Stimulated activated CD8-positive, alpha-beta memory T cell treated with anti-CD3 and anti-CD28 coated beads, Interleukin-15, amount 100 ng/mL, for 4 hours (primary cell): ENCODE results near the gene LRP1B.

Source experiments
- DNase-seq, 2 donors: peaks; one replicate each; pipeline ENCODE4 v3.0.0-alpha.2; 2020; ENCODE audit warnings: low read depth in 2 of 2

LRP1B gene

GRCh38 chr2:141517180-141517851 is 613.5 kb downstream of the LRP1B start:
- no peak for DNase-seq

- DNase-seq, result no peak
Measured at GRCh38 chr2:141515931-141516330, 614.9 kb downstream of the LRP1B start.

- DNase-seq, result no peak
Measured at GRCh38 chr2:141513853-141514252, 617.0 kb downstream of the LRP1B start.

GRCh38 chr2:141508806-141509595 is 621.8 kb downstream of the LRP1B start:
- DNase-seq, result no peak

GRCh38 chr2:141508086-141508752 is 622.6 kb downstream of the LRP1B start:
- no peak for DNase-seq

- DNase-seq, result no peak
Measured at GRCh38 chr2:141506135-141506534, 624.7 kb downstream of the LRP1B start.

- no peak for DNase-seq
Measured at GRCh38 chr2:141501752-141502151, 629.1 kb downstream of the LRP1B start.

- no peak for DNase-seq
Measured at GRCh38 chr2:141499123-141499522, 631.7 kb downstream of the LRP1B start.

- no peak for DNase-seq
Measured at GRCh38 chr2:141498561-141498960, 632.3 kb downstream of the LRP1B start.

GRCh38 chr2:141497272-141497671 is 633.5 kb downstream of the LRP1B start:
- no peak for DNase-seq

- no peak for DNase-seq
Measured at GRCh38 chr2:141496810-141497209, 634.0 kb downstream of the LRP1B start.

GRCh38 chr2:141493936-141494335 is 636.9 kb downstream of the LRP1B start:
- no peak for DNase-seq

GRCh38 chr2:141492816-141493215 is 638.0 kb downstream of the LRP1B start:
- no peak for DNase-seq

GRCh38 chr2:141490886-141491285 is 639.9 kb downstream of the LRP1B start:
- DNase-seq, result no peak

- DNase-seq, result no peak
Measured at GRCh38 chr2:141482697-141483096, 648.1 kb downstream of the LRP1B start.

- DNase-seq, result no peak
Measured at GRCh38 chr2:141475801-141476200, 655.0 kb downstream of the LRP1B start.

GRCh38 chr2:141468761-141469160 is 662.1 kb downstream of the LRP1B start:
- no peak for DNase-seq

GRCh38 chr2:141467331-141467730 is 663.5 kb downstream of the LRP1B start:
- no peak for DNase-seq

GRCh38 chr2:141464995-141465394 is 665.8 kb downstream of the LRP1B start:
- no peak for DNase-seq

GRCh38 chr2:141458351-141458750 is 672.5 kb downstream of the LRP1B start:
- DNase-seq, result no peak

- DNase-seq, result no peak
Measured at GRCh38 chr2:141455877-141456276, 674.9 kb downstream of the LRP1B start.

GRCh38 chr2:141455211-141455826 is 675.5 kb downstream of the LRP1B start:
- no peak for DNase-seq
